Measurements from ENCODE around the gene RPN2. TPM values are rescaled to one million over a fixed set of nuclear protein-coding genes. Genes with fewer than 3 reads are reported as not detected.

Gene RPN2
- total and polyA plus RNA-seq, 9 of the 15 experiments (the other 6 are each of a cell fraction or from before 2014, with no cell fraction given): 168 to 548 (median 325) TPM

GRCh38 chr20:37242503-37242902 lies 63.4 kb downstream of the RPN2 start:
- no peaks in the 10 kb centered on the region for H3K9me1 ChIP-seq (ENCODE audit: control insufficient read depth, insufficient read depth, low read length)
- no peak overlapping the region for H3K4me3 ChIP-seq
- H3K79me2 ChIP-seq (ENCODE audit: control insufficient read depth, insufficient read depth, low read length): no peaks in the 10 kb centered on the region
- TF ChIP-seq ATF1 (CRISPR knock-in tag; IDR thresholded peaks at IDR 0.05) (no peak), ATF1 (tag; IDR thresholded peaks at IDR 0.05) (no peak), PKNOX1 (IDR thresholded peaks at IDR 0.05) (no peak), TAL1 (IDR thresholded peaks at IDR 0.05) (no peak), NFE2L1 (tag; IDR thresholded peaks at IDR 0.05; ENCODE audit: borderline replicate concordance, low read depth) (no peak), MLX (CRISPR knock-in tag; conservative IDR thresholded peaks at IDR 0.05) (no peak), ETS2 (tag; IDR thresholded peaks at IDR 0.05; ENCODE audit: borderline replicate concordance, poor library complexity, severe bottlenecking) (no peak), ATF7 (IDR thresholded peaks at IDR 0.05) (no peak), CTBP1 (IDR thresholded peaks at IDR 0.05; ENCODE audit: borderline replicate concordance) (no peak), DDX20 (tag; IDR thresholded peaks at IDR 0.05; ENCODE audit: low read depth) (no peak), ZNF431 (CRISPR knock-in tag; IDR thresholded peaks at IDR 0.05) (no peak), FOXJ2 (tag; IDR thresholded peaks at IDR 0.05) (no peak), ZFPM2 (CRISPR knock-in tag; IDR thresholded peaks at IDR 0.05) (no peak), PHF20 (IDR thresholded peaks at IDR 0.05; ENCODE audit: partially characterized antibody) (no peak), CREB3 (tag; conservative IDR thresholded peaks at IDR 0.05; ENCODE audit: low read depth) (no peak), MTA2 (IDR thresholded peaks at IDR 0.05; ENCODE audit: low read depth) (no peak), MAFF (IDR thresholded peaks at IDR 0.05; ENCODE audit: low read length) (no peak), POLR2AphosphoS5 (IDR thresholded peaks at IDR 0.05; ENCODE audit: control insufficient read depth, insufficient read depth, low read depth, low read length) (no peak), ZNF77 (CRISPR knock-in tag; IDR thresholded peaks at IDR 0.05) (no peak)
- CTCF ChIA-PET (ENCODE audit: low intra/inter-chr PET ratio): no interaction called here
- DNase-seq (ENCODE audit: extremely low read depth in 1 of 4, low spot score in 3 of 4): no peak
- intact Hi-C loops (cut with micrococcal nuclease): no loop called here
- in situ Hi-C loops (cut with MboI): no loop called here
- no peak overlapping the region for H2AFZ ChIP-seq (ENCODE audit: low read depth, low read length)
- no peaks in the 10 kb centered on the region for H3K4me1 ChIP-seq (replicated peaks in 1 of 2; ENCODE audit: control insufficient read depth in 2 of 2, insufficient read depth in 2 of 2, low read length in 2 of 2)
- H3K9ac ChIP-seq (ENCODE audit: insufficient read depth in 1 of 2, low read depth in 2 of 2, low read length in 2 of 2): no peak overlapping the region
- H3K27ac ChIP-seq (ENCODE audit: extremely low read depth, low read depth, low read length): no peak overlapping the region
- POLR2A ChIA-PET: interaction anchor here (1.3 kb wide), 1 partner anchor 8 kb away, joined by 3 read pairs; no protein-coding TSS in a partner anchor
- no peaks in the 10 kb centered on the region for H3K9me3 ChIP-seq (replicated peaks; ENCODE audit: control insufficient read depth, insufficient read depth, low read depth, low read length)
- no peak overlapping the region for H3K4me2 ChIP-seq (ENCODE audit: insufficient read depth, low read length)
- no peaks in the 10 kb centered on the region for H4K20me1 ChIP-seq (replicated peaks; ENCODE audit: control insufficient read depth, insufficient read depth, low read length)
- no peak for ATAC-seq
- peaks cover 64% of the 10 kb centered on the region for H3K36me3 ChIP-seq (ENCODE audit: control insufficient read depth, insufficient read depth, low read length)
- no peak for FAIRE-seq
- no TSS peak for BruUV-seq (replicated peaks)
- WGBS (ENCODE audit: insufficient coverage, low coverage, missing lambda C conversion rate): 97% methylated on average over 4 of the region's 4 CpGs
- H3K27me3 ChIP-seq (ENCODE audit: control insufficient read depth in 2 of 2, insufficient read depth in 2 of 2, low read length in 2 of 2): no peaks in the 10 kb centered on the region
